ENCODE results near the gene NAXE. TPM values are rescaled to one million over a fixed set of nuclear protein-coding genes. Genes with fewer than 3 reads are reported as not detected.

Gene NAXE
- polyA plus RNA-seq, 1 experiment = 63.3 TPM

DNA sequence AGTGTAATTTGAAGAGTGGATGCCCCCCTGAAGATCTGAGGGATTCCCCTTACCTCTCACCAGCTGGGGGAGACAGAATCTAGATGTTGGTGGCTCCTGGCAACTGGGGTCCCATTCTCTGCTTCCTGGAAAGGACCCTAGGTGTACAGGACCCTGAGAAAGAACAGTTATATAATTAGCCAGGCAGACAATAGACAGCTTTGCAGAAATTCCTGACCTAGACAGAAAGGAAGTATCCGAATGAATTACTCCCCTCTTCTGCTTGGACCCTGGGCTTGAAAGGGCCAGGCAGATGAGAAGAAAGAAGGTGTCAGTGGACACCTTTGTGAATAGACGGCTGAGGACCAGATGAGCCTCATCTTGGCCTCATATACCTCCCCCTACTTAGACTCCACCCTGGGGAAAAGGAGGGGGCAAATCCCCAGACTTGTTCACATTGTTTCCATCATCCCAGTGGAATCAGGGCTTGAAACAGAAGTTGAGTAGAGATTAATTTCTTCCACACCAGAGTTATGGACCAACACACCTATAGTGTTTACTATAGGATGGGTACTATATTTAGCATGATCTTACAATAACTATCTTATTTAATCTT, 17.4 kb upstream of the NAXE start:
- DNase-seq (ENCODE audit: low read depth) = no peak
- TF ChIP-seq, protein P1, sequence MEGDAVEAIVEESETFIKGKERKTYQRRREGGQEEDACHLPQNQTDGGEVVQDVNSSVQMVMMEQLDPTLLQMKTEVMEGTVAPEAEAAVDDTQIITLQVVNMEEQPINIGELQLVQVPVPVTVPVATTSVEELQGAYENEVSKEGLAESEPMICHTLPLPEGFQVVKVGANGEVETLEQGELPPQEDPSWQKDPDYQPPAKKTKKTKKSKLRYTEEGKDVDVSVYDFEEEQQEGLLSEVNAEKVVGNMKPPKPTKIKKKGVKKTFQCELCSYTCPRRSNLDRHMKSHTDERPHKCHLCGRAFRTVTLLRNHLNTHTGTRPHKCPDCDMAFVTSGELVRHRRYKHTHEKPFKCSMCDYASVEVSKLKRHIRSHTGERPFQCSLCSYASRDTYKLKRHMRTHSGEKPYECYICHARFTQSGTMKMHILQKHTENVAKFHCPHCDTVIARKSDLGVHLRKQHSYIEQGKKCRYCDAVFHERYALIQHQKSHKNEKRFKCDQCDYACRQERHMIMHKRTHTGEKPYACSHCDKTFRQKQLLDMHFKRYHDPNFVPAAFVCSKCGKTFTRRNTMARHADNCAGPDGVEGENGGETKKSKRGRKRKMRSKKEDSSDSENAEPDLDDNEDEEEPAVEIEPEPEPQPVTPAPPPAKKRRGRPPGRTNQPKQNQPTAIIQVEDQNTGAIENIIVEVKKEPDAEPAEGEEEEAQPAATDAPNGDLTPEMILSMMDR (IDR thresholded peaks at IDR 0.05; ENCODE audit: insufficient read depth, low read depth, low read length) = no peak
- Histone ChIP-seq H3K27me3 (ENCODE audit: control insufficient read depth, insufficient read depth, low read length) (0 out of 2 replicates have a peak, but pooled peaks cover 2% of the 10 kb centered on the region), H3K36me3 (ENCODE audit: control insufficient read depth, insufficient read depth, low read length) (no peaks in the 10 kb centered on the region), H3K4me3 (ENCODE audit: low read depth, low read length) (no peak overlapping the region)
- POLR2A ChIA-PET = no interaction called here
- CTCF ChIA-PET = interaction anchor here (0.6 to 1.2 kb wide), 2 partner anchors 8 to 53 kb away, joined by 3 read pairs; no protein-coding TSS in a partner anchor

DNA sequence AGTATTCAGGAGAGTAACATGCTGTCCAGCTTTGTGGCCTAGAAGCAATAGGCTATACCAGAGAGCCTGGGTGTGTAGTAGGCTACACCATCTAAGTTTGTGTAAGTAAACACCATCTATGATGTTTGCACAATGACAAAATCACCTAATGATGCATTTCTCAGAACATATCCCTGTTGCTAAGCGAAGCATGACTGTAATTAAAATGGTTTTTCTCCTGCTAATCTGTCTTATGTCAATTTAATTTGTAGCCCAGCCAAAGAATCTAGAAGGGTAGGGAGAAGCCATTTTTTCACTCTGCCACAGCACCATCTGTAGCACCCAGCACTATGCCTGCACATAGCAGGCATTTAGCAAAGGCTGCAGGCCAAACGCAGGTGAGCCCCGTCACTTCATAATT, 14.0 kb upstream of the NAXE start:
- CTCF ChIA-PET = interaction anchor here (1.4 kb wide), 1 partner anchor 31 kb away, joined by 3 read pairs; no protein-coding TSS in a partner anchor
- no peak for DNase-seq (ENCODE audit: low read depth)

DNA sequence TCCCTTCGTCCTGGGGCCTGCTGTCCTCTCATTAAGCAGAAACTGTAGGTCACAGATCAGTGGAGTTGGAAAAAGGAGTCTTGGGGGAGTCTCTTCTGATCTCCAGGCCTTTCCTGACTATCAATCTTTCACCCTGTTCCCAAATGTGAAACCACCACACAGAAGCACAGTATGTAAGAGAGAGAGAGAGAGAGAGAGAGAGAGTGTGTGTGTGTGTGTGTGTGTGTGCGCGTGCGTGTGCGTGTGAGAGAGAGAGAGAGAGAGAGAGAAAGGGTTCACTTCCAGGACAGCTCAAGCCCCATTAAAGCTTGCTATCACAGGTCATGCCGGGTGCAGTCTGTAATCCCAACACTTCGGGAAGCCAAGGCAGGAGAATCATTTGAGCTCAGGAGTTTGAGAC, 13.5 kb upstream of the NAXE start:
- Histone ChIP-seq H3K36me3 (ENCODE audit: control insufficient read depth, insufficient read depth, low read length) (no peaks in the 10 kb centered on the region), H3K4me3 (ENCODE audit: low read depth, low read length) (no peak overlapping the region), H3K27me3 (ENCODE audit: control insufficient read depth, insufficient read depth, low read length) (peaks cover 3% of the 10 kb centered on the region; the same call in 1 of the 2 replicates)
- ChIA-PET CTCF (interaction anchor here (1.4 kb wide), 1 partner anchor 31 kb away, joined by 3 read pairs; no protein-coding TSS in a partner anchor), POLR2A (no interaction called here)
- DNase-seq (ENCODE audit: low read depth) = no peak
- TF ChIP-seq, protein P1 (IDR thresholded peaks at IDR 0.05; ENCODE audit: insufficient read depth, low read depth, low read length) = no peak

More for the DNA sequence above, 14.0 kb upstream of the NAXE start:
- Histone ChIP-seq H3K4me3 (ENCODE audit: low read depth, low read length) (no peak overlapping the region), H3K27me3 (ENCODE audit: control insufficient read depth, insufficient read depth, low read length) (peaks cover 3% of the 10 kb centered on the region; the same call in 1 of the 2 replicates), H3K36me3 (ENCODE audit: control insufficient read depth, insufficient read depth, low read length) (no peaks in the 10 kb centered on the region)
- TF ChIP-seq, protein P1 (IDR thresholded peaks at IDR 0.05; ENCODE audit: insufficient read depth, low read depth, low read length) = no peak
- POLR2A ChIA-PET = no interaction called here

DNA sequence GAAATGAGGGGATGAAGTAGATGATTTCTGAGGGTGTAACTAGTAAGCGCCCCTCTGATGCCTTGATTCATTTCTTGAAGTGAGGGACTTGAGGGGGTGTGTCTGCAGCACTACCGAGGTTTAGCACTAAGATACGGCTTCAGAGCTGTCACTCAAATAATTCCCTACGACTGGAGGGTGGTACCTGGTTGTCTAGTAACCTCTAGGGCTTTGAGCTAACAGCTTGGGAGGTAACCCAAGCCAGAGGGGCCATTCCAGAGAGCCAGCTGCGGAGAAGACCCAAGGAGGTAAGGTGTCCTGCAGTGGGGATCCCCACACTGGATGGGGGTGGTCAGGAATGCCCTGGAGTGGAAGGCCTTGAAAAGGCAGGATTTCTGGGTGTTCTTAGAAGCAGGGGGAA, 12.1 kb upstream of the NAXE start, which contains the start of gene TTC24:
TSS of gene TTC24 (plus strand) at position 252 of the 400 bp plus-strand sequence. CDS start 1,642 bp downstream, outside the sequence.
- TF ChIP-seq, protein P1 (IDR thresholded peaks at IDR 0.05; ENCODE audit: insufficient read depth, low read depth, low read length) = no peak
- CTCF ChIA-PET = no interaction called here
- no peak within 1 kb of the TSS for H3K4me3 ChIP-seq (ENCODE audit: low read depth, low read length)
- H3K36me3 ChIP-seq (ENCODE audit: control insufficient read depth, insufficient read depth, low read length) = no peaks in the 10 kb centered on the region
- H3K27me3 ChIP-seq (ENCODE audit: control insufficient read depth, insufficient read depth, low read length) = peaks cover 1% of the 10 kb centered on the region; the same call in 1 of the 2 replicates
- POLR2A ChIA-PET = interaction anchor here (0.6 kb wide), 1 partner anchor 103 kb away, joined by 3 read pairs; no protein-coding TSS in a partner anchor
- no peak for DNase-seq (ENCODE audit: low read depth)

DNA sequence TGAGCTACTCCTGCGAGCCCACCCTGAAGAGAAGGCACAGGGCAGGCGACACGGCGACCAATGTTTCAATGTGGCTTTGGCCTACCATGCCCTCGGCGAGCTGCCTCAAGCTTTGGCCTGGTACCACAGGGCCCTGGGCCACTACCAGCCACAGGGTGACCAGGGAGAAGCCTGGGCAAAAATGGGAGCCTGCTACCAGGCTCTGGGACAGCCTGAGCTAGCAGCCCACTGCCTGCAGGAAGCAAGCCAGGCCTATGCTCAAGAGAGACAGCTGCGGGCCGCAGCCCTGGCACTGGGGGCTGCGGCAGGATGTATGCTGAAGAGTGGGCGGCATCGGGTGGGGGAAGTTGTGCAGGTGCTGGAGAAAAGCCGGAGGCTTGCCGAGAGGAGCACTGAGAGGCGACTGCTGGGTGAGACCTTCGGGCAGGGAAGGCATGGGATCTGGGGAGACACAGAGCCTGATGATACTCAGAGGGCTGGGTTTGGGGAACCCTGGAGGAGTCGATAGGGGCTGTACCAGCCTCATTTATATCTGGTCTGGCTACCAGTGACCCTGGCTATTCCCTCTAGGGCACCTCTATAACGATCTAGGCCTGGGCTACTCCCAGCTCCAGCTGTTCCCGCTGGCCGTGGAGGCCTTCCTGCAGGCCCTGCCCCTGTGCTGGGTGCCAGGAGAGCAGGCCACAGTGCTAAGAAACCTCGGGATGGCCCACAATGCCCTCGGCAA, 9.8 kb upstream of the NAXE start:
- Histone ChIP-seq H3K36me3 (ENCODE audit: control insufficient read depth, insufficient read depth, low read length) (no peaks in the 10 kb centered on the region), H3K4me3 (ENCODE audit: low read depth, low read length) (no peak overlapping the region), H3K27me3 (ENCODE audit: control insufficient read depth, insufficient read depth, low read length) (peaks cover 3% of the 10 kb centered on the region; the same call in 1 of the 2 replicates)
- CTCF ChIA-PET = interaction anchor here (0.5 to 2.4 kb wide), 16 partner anchors 8 to 453 kb away, joined by 3 to 16 read pairs (median 3); partner anchors contain the start of genes IQGAP3 and NAXE
- DNase-seq (ENCODE audit: low read depth) = no peak
- POLR2A ChIA-PET = no interaction called here
- TF ChIP-seq, protein P1 (IDR thresholded peaks at IDR 0.05; ENCODE audit: insufficient read depth, low read depth, low read length) = no peak
